NCI-H345 treated with DMSO at 0.1 percent for 48 hours (cell line): ENCODE data around the gene HDDC2.

ENCODE experiments used
- DNase-seq: peaks from one replicate; lab custom pipeline; 2025; ENCODE audit not compliant: unreplicated experiment; lab: John Stamatoyannopoulos, UW

HDDC2 gene, protein sequence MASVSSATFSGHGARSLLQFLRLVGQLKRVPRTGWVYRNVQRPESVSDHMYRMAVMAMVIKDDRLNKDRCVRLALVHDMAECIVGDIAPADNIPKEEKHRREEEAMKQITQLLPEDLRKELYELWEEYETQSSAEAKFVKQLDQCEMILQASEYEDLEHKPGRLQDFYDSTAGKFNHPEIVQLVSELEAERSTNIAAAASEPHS

DNA sequence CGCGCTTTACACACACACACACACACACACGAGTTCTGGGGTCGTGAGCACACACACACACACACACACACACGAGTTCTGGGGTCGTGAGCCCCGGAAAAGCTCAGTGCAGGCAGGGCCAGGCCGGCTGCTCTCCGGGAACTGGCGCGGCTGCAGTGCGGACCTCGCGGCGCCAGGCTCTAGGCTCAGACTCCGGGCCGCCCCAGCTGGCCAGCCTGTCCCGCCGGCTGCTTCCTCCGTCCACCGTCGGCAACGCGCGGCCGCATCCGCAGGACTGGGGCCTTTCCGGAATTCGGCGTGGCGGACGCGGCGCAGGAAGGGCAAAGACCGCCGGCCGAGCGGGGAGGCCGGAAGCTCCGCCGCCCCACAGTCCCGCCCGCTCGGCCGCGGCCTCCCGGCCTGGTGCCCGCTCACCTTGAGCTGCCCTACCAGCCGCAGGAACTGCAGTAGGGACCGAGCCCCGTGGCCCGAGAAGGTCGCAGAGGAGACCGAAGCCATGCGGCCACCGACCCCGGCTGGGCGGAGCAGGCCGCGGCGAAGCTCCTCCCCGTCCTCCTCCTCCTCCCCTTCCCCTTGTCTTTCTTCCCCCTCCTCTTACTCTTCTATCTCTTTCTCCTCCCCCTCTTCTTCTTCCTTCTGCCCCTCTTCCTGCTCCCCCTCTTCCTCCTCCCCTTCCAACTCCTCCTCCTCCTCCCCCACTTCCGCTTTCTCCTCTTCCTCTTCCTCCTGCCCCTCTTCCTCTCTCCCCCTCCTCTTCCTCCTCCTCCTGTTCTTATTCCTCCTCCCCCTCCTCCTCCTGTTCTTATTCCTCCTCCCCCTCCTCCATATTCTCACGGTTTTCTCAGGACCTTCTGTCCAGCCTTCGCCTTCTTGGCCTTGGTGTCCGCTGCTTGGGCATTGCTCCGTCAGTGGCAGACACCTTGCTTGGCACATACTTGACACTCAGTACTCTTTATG, at the start of gene HDDC2:
TSS of gene HDDC2 (minus strand) at position 533 of the 957 bp plus-strand sequence. CDS start at position 498, 35 bp downstream.
- DNase-seq = peak; percentile 37

DNA sequence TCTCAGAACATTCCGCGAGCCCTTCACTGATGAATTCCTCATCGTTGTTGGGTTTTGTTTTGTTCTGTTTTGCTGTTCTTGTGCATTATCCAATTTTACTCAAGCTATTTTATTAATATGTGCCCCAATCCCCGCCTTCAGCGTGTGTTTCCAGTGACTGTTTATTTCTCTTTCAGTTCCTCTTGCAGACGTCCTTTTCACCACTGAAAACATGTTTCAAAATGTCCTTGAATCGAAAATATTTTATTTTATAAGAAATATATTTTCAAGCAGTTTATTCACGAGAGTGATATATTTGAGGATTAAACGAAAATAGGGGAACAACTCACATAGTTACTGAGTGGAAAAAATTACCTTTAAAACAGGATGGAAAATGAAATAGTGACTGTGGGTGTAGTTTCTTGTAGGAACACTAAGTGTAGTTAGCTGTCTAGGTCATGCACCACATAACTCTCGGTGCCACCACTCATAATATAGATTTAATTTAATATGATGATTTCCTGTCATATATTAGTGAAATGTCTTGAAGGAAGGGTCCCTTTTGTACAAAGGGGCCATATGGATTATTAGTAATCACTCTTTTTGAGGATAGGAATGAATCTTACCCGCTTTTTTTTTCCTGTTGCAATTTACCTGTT, 45.3 kb upstream of the HDDC2 start:
- no peak for DNase-seq

DNA sequence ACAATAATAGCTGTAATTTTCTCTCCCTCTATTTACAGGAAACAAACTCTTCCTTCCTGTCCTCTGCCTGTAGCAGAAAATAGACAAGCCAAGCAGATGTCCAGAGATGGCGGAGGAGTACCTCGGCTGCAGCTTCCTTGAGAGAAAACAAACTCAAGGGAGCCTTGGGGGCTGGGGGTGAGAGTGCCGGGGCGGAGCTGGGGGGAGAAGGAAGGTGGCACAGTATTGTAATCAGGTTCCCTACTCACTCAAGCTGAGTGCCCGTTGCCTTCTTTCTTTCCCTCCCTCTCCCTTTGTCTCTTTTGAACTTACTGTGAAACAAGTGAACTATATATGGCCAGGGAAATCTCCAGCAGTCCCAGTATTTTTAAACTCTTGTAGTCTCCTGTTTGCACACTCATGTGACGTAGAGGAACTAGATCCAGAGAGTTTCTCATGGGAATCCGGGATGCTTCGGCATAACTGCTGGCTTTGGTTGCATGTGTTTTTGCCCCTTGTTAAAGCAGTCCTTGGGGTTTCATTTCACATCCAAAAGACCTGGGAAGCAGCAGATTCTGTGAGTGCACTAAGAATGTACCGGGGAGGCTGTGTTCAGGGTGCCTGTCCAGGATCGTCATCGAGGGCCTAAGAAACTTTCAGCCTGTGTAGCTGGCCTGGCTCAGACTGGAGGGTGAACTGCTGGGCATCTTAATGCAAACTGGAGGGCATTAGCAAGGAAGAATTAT, 44.6 kb upstream of the HDDC2 start:
- DNase-seq = no peak

DNA sequence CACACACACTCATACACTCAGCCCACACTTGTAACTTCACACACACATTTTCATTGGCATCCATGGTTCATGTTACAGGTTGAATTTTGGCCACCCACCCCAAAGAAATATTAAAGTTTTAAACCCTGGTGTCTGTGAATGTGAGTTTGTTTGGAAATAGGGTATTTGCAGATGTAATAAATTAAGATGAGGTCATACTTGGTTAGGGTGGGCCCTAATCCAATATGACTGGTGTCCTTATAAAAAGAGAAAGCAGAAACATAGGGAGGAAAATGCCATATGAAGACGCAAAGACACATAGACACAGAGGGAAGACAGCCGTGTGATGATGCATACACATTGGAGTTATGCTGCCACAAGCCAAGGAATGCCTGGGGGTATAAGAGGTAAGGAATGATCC, 39.7 kb upstream of the HDDC2 start:
- DNase-seq = no peak

DNA sequence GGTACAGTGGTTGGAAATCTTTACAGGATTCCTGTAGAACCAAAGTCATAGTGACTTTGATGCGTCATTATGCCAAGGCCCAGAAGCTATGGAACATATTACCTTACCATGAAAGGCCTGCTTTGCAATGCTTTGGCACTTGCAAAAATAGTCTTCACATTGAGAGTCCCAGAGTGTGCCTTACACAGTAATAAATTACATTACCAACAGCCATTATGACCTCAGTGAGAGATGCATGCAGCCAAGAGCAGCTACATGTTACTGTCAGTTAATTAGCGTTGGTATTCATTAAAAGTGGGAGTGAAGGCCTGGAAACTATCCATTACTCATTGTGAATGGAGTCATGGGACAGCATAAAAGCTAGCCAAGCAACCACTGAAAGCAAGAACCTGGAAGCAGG, 39.2 kb upstream of the HDDC2 start:
- no peak for DNase-seq

DNA sequence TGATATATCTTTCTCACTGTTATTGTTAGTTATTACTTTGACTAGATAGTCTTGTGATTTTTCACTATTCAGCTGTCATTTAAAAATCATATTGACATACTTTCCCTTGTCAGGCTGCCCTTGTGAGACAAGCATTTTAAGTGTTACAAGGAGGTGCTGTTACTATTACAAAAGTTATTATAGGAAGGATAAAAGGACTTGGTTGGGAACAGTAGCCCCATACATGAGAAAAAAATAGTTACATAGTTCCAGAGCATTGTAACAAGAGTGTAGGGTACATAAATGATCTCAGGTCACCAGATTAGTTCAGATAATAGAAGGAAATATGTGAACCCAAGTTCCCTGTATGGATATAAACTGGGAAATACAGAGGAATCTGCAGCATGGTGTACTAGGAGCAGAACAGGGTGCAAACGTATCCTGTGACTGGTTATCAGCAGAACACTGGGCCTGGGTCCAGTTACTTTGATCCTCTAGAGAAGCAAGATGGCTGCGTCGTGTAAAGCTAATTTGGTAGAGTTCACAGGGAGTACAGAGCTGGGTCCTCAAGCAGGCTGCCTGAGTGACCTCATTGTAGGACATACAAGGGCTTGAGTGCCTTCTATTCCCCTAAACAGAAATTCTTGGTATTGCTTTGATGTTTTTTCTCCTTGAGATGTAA, 38.5 kb upstream of the HDDC2 start:
- no peak for DNase-seq

DNA sequence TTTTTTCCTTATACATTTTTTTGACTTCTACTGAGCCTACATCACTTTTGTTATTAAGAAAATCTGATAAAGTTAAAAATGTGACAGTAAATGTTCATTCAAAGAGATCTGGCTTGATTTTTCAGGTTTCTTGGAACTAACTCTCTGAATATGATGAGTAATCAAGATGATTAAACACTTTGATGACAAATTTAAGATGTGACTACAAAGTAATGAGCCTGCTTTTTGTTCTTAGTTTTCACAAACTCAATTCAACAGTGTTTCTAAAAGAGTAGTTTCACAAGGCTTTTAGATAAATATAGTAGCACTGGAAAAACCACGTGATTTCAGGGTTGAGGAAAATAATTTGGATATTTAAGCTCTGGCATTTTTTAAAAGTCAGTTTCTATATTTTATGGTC, 37.9 kb upstream of the HDDC2 start:
- no peak for DNase-seq

DNA sequence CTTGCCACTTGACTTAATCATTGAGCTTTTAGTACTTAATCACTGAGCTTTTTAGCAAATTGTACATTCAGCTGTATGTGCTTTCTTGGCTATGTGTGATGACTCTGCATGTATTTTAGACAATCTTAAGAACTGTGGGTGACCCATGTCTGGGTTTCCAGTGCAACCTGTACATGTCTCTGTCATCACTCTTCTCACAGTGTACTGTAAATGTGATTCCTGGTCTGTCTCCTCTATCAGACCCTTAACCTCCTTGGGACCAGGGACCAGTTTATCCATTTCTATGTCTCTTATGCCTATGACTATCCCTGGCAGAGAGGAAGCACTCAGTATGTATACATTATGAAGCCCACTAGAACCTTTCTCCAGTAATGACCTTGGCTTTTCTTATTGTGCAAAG, 36.6 kb upstream of the HDDC2 start:
- DNase-seq = no peak

DNA sequence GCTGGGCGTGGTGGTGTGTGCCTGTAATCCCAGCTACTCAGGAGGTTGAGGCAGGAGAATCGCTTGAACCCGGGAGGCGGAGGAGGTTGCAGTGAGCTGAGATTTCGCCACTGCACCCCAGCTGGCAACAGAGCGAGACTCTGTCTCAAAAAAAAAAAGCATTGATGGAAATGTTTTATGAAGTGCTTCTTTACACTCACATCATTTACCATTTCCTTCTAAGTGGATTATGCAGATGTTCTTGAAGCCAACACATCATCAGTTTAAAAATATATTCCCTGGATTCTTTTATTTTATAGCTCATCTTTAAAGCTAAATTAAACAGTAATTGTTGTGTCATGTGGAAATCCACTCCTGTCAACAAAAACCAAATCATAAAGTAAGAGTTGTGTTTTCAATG, 35.9 kb upstream of the HDDC2 start:
- DNase-seq = no peak

DNA sequence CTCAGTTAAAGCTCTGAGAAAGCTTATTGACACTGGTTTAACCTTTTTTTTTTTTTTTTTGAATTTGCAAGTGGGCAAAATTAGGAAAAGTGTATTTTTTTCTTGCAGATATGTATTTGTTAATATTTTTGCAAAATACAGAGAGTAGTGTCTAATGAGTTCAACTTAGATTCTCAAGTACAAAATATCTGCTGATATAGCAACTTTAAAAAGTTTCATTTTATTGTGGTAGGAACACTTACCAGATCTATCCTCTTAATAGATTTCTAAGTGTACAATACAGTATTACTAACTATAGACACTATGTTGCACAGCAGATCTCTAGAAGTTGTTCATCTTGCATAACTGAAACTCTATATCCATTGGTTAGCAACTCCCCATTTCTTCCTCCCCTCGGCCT, 30.9 kb upstream of the HDDC2 start:
- no peak for DNase-seq

DNA sequence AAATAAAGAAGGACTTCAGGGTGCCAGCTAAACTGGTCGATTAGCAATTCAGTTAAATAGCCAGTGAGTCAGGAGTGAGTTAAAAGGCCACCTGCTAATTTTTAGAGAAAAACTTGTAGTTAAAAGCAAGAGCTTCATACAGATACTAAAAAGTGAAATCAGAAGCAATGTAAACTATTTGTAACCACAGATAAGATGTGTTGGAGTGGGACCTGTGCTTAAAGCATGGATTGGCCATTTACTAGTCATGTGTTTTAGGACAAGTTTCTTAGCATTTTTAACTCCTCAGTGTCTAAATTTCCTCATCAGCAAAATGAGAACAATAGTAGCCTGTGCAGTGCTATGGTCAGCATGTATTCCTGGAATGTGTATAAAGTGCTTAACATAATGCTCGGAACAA, 23.8 kb upstream of the HDDC2 start:
- no peak for DNase-seq

DNA sequence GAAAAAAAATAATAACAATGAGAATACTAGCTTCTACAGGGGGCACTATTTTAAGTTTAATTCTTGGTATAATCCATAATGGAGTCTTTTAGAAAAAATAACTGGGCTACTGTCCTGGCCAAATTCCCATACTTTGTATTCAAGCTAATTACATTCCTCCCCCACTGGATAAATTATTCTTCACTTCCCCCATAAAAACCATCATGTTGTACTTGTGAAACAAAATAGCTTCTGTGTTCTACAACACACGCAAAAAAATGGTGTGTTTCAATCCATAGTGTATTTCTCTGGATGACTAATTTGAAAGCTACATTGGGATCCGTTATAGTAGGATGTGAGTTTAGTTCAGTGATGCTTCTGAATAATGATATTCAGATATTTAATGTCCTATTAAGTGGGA, 21.6 kb upstream of the HDDC2 start:
- DNase-seq = no peak

DNA sequence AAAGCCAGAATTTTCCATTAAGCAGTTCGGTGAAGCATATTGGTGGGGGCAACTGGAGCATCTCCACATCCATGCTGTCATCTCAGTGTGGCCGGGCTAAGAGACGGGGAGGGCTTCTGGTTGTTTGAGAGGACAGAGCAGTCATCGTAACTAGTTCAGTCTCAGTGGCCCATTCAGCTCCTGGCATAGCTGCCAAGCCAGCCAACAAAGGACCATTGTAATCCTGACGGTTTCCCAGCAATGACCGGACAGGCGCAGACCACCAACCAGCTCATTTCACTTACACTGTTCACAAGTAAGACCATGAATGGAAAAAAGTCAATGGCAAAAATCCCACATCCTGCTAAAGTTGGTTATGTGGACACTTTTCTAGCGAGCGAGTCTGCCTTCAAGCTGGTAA, 14.9 kb upstream of the HDDC2 start:
- no peak for DNase-seq

DNA sequence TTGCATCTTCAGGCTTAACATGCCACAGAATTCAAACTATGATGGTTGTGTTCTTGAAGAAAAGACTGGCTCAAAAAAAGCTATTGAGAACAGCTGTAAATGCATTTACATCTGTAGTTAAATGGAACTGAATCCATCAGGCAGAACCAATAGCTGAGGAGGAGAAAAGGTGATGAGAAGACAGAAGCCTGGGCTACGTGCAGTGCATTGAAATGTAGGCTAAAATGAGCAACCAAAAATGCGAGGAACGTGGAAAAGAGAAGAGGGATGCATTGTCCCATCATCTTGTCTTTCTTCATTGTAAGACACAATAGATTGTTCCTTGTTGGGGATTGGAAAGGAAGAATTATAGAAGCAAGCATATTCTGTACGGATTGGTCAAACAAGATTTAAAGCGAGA, 13.8 kb upstream of the HDDC2 start:
- no peak for DNase-seq

DNA sequence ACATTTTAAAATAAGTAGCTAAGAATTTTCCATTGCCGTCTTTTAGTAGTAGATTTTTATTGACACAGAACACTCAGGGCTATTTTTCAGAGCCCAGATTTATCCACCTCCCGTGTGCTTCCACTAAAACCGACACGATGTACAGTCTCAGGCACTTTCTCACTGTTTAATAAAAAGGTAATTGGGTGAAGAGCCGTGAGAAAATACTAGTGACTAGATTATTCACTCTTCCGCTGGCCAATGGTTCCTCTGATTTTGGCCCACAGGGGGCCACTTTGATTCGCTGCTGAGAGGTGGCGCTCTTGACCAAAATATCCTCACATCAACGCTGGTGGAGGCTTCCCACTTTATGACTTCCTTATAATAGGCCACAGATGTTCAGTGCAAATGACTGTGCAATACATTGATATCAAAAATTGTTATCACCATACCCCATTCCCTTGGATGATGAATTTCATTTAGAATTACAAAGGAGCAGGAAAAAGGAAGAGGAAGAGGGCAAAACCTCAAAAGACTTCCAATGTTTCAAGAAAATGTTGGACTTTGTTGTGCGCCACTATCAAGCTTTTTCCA, 12.3 kb upstream of the HDDC2 start:
- peak; percentile 51 for DNase-seq

DNA sequence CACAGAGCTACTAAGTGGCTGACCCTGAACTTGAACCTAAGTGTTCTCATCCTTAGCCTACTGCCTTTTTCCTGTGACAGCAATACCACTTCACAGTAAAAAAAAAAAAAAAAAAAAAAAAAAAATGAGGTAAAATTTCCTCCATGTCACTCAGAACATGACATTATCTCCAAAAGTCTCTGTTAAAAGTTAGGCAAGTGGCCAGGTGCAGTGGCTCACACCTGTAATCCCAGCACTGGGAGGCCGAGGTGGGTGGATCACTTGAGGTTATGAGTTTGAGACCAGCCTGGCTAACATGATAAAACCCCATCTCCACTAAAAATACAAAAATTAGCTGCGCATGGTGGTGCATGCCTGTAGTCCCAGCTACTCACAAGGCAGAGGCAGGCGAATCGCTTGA, 11.2 kb upstream of the HDDC2 start:
- DNase-seq = no peak

DNA sequence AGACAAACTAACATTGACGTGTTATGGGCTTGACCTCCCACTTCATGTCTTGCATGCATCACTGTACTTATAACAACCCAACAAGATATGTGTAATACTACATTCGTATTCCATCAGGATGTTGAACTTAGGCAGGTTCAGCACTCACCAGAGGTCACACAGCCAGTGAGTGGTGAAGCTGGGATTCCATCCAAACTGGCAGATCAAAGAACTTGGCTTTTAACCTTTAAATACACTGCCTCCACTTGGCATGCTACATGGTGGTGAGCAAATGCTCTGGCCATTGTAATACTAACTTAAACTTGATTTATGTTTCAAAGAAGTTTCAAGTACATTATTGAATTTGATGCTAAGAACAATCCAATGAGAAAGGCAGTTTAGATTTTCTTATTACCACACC, 10.7 kb upstream of the HDDC2 start:
- no peak for DNase-seq

DNA sequence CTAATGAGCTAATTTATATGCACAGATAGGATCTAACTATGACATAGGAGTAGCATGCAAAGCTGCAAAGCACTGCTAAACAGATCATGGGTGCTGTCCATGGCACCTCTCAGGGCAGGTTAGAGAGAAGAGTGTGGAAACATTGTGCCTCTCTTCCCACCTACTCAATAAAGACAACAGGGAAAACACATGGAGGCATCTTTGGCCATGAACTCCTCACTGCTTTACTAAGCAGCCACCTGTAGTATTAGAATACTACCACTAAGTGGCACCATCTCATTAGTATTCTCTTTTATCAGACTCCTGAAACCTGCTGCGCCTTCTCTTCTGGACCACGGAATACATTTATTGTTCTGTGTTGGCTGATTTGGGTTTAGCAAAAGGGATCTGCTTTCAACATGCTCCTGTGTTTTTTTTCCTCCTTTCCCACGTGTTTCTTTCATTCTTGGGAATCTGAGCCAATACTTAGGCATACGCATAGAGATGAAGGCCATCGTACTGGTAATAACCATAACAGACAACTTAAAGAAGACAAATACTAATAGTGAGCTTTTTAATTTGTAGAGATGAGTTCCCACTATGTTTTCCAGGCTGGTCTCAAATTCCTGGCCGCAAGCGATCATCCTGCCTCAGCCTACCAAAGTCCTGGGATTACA, 9.4 kb upstream of the HDDC2 start:
- peak; percentile 70 for DNase-seq

DNA sequence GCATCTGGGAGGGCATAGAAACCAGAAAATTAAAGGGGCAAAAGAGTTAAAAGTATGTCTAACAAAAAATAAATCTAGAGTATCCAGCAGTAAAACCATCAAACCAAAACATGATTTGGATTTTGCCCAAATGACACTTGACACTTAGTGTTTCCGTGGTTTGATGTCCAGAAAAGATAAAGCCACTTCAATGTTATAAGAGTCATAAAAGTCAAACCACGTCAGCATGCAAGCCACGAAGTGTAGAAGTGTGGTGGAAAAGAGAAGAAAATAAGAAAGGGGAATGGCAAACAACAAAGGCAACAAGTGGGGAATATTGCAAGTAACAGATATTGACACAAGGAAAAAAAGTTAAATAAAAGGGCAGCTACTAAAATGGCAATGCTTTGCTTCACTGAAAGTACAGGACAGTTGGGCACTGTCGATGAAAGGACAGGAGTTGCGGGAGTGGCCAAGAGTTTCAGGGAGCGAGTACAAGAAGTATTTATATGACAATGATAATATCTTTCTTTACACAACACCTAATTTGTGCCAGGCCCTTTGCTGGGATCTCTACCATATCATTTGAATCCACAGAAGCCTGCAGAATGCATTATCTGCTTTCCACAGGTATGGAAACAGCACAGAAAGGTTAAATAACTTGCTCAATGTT, 6.3 kb upstream of the HDDC2 start:
- DNase-seq = no peak
